ENCODE results near the gene NFE2. TPM values are rescaled to one million over a fixed set of nuclear protein-coding genes. Genes with fewer than 3 reads are reported as not detected.

The NFE2 gene
- total RNA-seq, 1 donor from 2014 or later, result 0.49 TPM

DNA sequence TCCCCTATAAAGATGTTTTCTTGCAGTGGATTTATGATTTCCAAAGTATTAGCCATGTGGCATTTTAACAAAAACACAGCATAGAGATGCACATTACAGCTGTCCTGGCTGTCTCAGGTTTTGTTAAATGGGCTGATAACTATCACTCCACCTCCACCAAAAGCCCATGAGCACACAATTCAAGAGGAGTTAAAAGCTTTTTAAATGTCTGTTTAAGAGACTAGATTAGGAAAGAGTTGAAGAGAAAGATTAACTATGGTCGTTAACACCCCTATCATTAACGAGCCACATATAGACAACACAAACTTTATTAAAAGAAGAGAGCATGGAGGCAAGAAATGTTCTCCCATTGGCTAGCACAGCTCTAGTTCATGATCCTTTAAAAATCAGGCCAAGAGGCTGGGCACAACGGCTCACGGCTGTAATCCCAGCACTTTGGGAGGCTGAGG, 35.4 kb downstream of the NFE2 start:
- no peaks in the 10 kb centered on the region for H3K27me3 Mint-ChIP-seq (ENCODE audit: unreplicated experiment)
- peaks cover 3% of the 10 kb centered on the region for H3K36me3 Mint-ChIP-seq (ENCODE audit: low read depth, unreplicated experiment)
- H3K27ac Mint-ChIP-seq (ENCODE audit: unreplicated experiment), result peak overlapping the region; percentile 48
- no peaks in the 10 kb centered on the region for H3K9me3 Mint-ChIP-seq (ENCODE audit: unreplicated experiment)
- H3K4me1 Mint-ChIP-seq (ENCODE audit: unreplicated experiment), result peaks cover 14% of the 10 kb centered on the region
- TF ChIP-seq CTCF (IDR thresholded peaks at IDR 0.05; ENCODE audit: unreplicated experiment), result no peak
- H3K4me3 Mint-ChIP-seq (ENCODE audit: unreplicated experiment), result no peak overlapping the region
- DNase-seq (ENCODE audit: low spot score), result no peak

DNA sequence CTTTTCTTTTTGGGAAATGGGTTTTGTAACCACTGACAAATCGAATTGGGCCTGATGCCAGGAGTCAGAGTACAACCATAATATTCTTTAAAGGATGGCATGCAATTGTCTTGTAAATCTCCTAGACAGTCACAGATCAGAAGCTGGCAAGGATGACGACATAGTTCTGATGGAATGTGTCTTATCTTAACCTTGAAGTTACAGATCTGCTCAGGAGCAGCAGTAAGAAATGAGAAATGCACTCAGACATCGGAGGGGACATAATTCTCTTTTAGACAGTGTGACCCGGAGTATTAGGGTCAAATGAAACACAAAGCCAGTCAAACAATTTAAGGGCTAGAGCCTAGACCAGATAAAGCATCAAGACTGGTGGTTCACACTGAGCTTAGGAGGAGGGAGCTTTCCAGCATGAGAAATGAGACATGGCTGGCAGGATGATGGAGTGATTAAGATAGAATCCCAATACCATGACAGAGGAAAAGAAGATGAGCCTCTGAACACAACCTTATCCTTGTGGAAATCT, 38.4 kb downstream of the NFE2 start:
- Mint-ChIP-seq H3K4me3 (ENCODE audit: unreplicated experiment) (no peak overlapping the region), H3K4me1 (ENCODE audit: unreplicated experiment) (peaks cover 31% of the 10 kb centered on the region), H3K27ac (ENCODE audit: unreplicated experiment) (peak overlapping the region; percentile 80)

DNA sequence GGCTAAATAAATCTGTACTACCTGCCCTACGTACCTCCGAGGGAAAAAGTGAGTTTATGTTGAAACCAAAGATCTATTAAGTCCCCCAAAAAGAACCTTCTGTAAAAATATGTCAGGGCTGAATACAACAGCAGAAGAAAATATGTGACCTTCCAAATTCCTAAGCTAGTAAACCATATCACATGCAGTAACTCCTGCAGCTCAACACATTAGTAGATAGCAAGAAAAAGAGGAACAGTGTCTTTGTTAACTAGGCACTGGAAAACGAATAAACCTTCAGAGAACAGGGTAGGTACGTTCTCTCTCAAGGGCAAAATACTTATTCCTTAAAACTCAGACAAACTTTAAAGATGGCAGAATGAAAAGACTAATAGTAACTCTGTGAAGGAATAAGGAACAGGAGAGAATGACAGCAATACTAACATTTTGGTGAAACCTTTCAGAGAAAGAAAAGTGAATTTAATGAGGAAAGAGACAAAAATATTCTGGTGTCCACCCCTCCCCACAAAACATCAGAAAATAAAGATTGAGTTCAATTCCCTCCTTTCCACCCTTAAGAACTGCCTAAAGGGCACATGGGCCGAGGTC, 38.9 kb downstream of the NFE2 start:
- H3K27ac Mint-ChIP-seq (ENCODE audit: unreplicated experiment), result peak overlapping the region; percentile 80
- H3K4me1 Mint-ChIP-seq (ENCODE audit: unreplicated experiment), result peaks cover 37% of the 10 kb centered on the region
- H3K27me3 Mint-ChIP-seq (ENCODE audit: unreplicated experiment), result no peaks in the 10 kb centered on the region
- H3K4me3 Mint-ChIP-seq (ENCODE audit: unreplicated experiment), result no peak overlapping the region
- no peak for DNase-seq (ENCODE audit: low spot score)
- peaks cover 3% of the 10 kb centered on the region for H3K36me3 Mint-ChIP-seq (ENCODE audit: low read depth, unreplicated experiment)
- no peaks in the 10 kb centered on the region for H3K9me3 Mint-ChIP-seq (ENCODE audit: unreplicated experiment)
- no peak for TF ChIP-seq CTCF (IDR thresholded peaks at IDR 0.05; ENCODE audit: unreplicated experiment)

More for the DNA sequence above, 38.4 kb downstream of the NFE2 start:
- H3K27me3 Mint-ChIP-seq (ENCODE audit: unreplicated experiment), result no peaks in the 10 kb centered on the region
- TF ChIP-seq CTCF (IDR thresholded peaks at IDR 0.05; ENCODE audit: unreplicated experiment), result no peak
- no peak for DNase-seq (ENCODE audit: low spot score)
- H3K9me3 Mint-ChIP-seq (ENCODE audit: unreplicated experiment), result no peaks in the 10 kb centered on the region
- peaks cover 3% of the 10 kb centered on the region for H3K36me3 Mint-ChIP-seq (ENCODE audit: low read depth, unreplicated experiment)

GRCh38 chr12:54259194-54260011, 41.4 kb downstream of the NFE2 start:
- no peak for TF ChIP-seq CTCF (IDR thresholded peaks at IDR 0.05; ENCODE audit: unreplicated experiment)
- Mint-ChIP-seq H3K9me3 (ENCODE audit: unreplicated experiment) (no peaks in the 10 kb centered on the region), H3K36me3 (ENCODE audit: low read depth, unreplicated experiment) (peaks cover 10% of the 10 kb centered on the region), H3K4me3 (ENCODE audit: unreplicated experiment) (peak overlapping the region; percentile 76), H3K4me1 (ENCODE audit: unreplicated experiment) (peaks cover 35% of the 10 kb centered on the region), H3K27me3 (ENCODE audit: unreplicated experiment) (no peaks in the 10 kb centered on the region), H3K27ac (ENCODE audit: unreplicated experiment) (peak overlapping the region; percentile 99)
- peak; percentile 81 for DNase-seq (ENCODE audit: low spot score)
